ENCODE results near the gene AIM2. TPM values are rescaled to one million over a fixed set of nuclear protein-coding genes. Genes with fewer than 3 reads are reported as not detected.
"Not testable (repeated sequence)": the region's sequence is repeated elsewhere in the genome, so short reads cannot be mapped to it uniquely, and the experiment has no call there.

Gene AIM2
- total RNA-seq, 1 experiment from 2014 or later: 1.1 TPM

DNA sequence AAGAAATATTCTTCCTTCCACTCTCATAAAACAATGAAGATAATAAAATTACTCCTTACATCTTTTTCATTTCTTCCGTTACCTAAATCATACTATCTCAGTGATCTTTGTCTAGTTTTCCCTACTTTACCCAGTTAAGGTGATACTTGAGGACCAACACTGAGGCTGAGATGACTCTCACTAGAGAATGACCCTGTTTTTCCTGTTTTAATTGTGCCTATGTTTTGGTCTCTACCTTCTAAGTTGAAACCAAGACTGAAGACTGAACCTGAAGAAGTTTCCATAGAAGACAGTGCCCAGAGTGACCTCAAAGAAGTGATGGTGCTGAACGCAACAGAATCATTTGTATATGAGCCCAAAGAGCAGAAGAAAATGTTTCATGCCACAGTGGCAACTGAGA lies 25.1 kb downstream of the AIM2 start:
- no peak overlapping the region for H4K5ac ChIP-seq (ENCODE audit: insufficient read length, low read depth, low read length)
- no peaks in the 10 kb centered on the region for H4K20me1 ChIP-seq (ENCODE audit: control insufficient read depth, insufficient read depth, insufficient read length)
- H3K9me3 ChIP-seq (ENCODE audit: control insufficient read depth, low read depth, low read length): no peaks in the 10 kb centered on the region
- Mint-ChIP-seq H3K27ac (no peak overlapping the region), H3K27me3 (ENCODE audit: low read depth) (no peaks in the 10 kb centered on the region), H3K4me3 (no peak overlapping the region), H3K9me3 (no peaks in the 10 kb centered on the region), H3K36me3 (ENCODE audit: insufficient read depth in 1 of 3, low read depth in 3 of 3) (peaks cover 0 to 2% (median 0%) of the 10 kb centered on the region in 3 experiments; a peak in 2 of 7 replicates), H3K4me1 (peaks cover 8 to 12% of the 10 kb centered on the region in 2 experiments)
- no peak overlapping the region for H3K4me2 ChIP-seq (ENCODE audit: insufficient read depth, insufficient read length, low read length)
- no peak overlapping the region for H3K27ac ChIP-seq (ENCODE audit: insufficient read length, low read depth, low read length)
- H3K18ac ChIP-seq (ENCODE audit: insufficient read length, low read depth, low read length): no peak overlapping the region
- no peak overlapping the region for H2BK12ac ChIP-seq (ENCODE audit: insufficient read length, low read depth, low read length)
- DNase-seq: no peak
- H2BK120ac ChIP-seq (ENCODE audit: low read depth, low read length, poor library complexity, severe bottlenecking): no peak overlapping the region
- H3K23me2 ChIP-seq (ENCODE audit: insufficient read length, low read depth, low read length, poor library complexity, severe bottlenecking): no peaks in the 10 kb centered on the region
- H3T11ph ChIP-seq (ENCODE audit: low read length): no peak overlapping the region
- no peaks in the 10 kb centered on the region for H3K79me1 ChIP-seq (ENCODE audit: insufficient read depth, low read depth, low read length, poor library complexity, severe bottlenecking)
- H2AFZ ChIP-seq (ENCODE audit: low read length): no peak overlapping the region
- no peak overlapping the region for H2AK5ac ChIP-seq (ENCODE audit: insufficient read length, low read length)
- TF ChIP-seq CTCF (conservative IDR thresholded peaks at IDR 0.05): no peak
- no peak overlapping the region for H2BK5ac ChIP-seq (ENCODE audit: insufficient read length, low read length)
- no peak overlapping the region for H2BK20ac ChIP-seq (ENCODE audit: low read depth, low read length, poor library complexity, severe bottlenecking)
- H3K4me1 ChIP-seq (ENCODE audit: insufficient read depth, low read length): no peaks in the 10 kb centered on the region
- no peak overlapping the region for H3K4ac ChIP-seq (ENCODE audit: low read depth, low read length)
- no peak overlapping the region for H4K91ac ChIP-seq (ENCODE audit: insufficient read length, low read depth, low read length)
- H3K27me3 ChIP-seq (ENCODE audit: insufficient read depth, low read length): no peaks in the 10 kb centered on the region
- H3K23ac ChIP-seq (ENCODE audit: insufficient read length, low read depth, low read length): no peak overlapping the region
- H3K56ac ChIP-seq (ENCODE audit: insufficient read length, low read depth, low read length): no peak overlapping the region
- 100% methylated on average over 1 of the region's 2 CpGs for WGBS (ENCODE audit: extremely low coverage, insufficient read length, low lambda C conversion rate)
- H2BK15ac ChIP-seq (ENCODE audit: low read depth, low read length): no peak overlapping the region
- H3K9ac ChIP-seq (ENCODE audit: extremely low read depth, insufficient read length, low read length): no peak overlapping the region
- no peaks in the 10 kb centered on the region for H3K79me2 ChIP-seq (ENCODE audit: insufficient read depth, low read length)
- H4K8ac ChIP-seq (replicated peaks; ENCODE audit: insufficient read length, low read depth, low read length): no peak overlapping the region
- H3K14ac ChIP-seq (ENCODE audit: insufficient read depth, low read length): no peak overlapping the region

DNA sequence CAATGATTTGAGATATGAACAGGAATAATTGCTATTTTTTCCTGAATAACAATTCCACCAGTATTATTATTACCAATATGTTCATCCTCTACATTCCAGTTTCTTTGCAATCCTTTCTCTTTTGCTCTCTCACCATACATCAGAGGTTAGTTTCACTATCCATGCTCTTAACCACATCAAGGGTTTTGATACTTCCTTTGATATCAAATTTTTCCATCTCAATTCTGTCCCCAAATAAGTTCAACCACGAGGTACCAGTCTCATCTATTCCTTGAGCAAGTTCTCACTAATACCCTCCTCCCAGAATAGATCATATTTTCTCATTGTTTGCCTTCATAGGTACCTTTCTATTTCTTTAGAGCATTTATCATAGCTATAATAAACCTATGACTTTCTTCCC lies 30.1 kb downstream of the AIM2 start:
- not testable (repeated sequence) for H4K5ac ChIP-seq (ENCODE audit: insufficient read length, low read depth, low read length); H2BK15ac ChIP-seq (ENCODE audit: low read depth, low read length); H3K27me3 ChIP-seq (ENCODE audit: insufficient read depth, low read length); H3K79me1 ChIP-seq (ENCODE audit: insufficient read depth, low read depth, low read length, poor library complexity, severe bottlenecking); H2BK20ac ChIP-seq (ENCODE audit: low read depth, low read length, poor library complexity, severe bottlenecking); H3K4me2 ChIP-seq (ENCODE audit: insufficient read depth, insufficient read length, low read length); H2BK120ac ChIP-seq (ENCODE audit: low read depth, low read length, poor library complexity, severe bottlenecking); H4K8ac ChIP-seq (replicated peaks; ENCODE audit: insufficient read length, low read depth, low read length); H3T11ph ChIP-seq (ENCODE audit: low read length); H3K18ac ChIP-seq (ENCODE audit: insufficient read length, low read depth, low read length); H3K36me3 Mint-ChIP-seq (ENCODE audit: insufficient read depth in 1 of 3, low read depth in 3 of 3); H3K14ac ChIP-seq (ENCODE audit: insufficient read depth, low read length); H3K27me3 Mint-ChIP-seq (ENCODE audit: low read depth); H3K4me1 ChIP-seq (ENCODE audit: insufficient read depth, low read length); H3K56ac ChIP-seq (ENCODE audit: insufficient read length, low read depth, low read length); H3K23me2 ChIP-seq (ENCODE audit: insufficient read length, low read depth, low read length, poor library complexity, severe bottlenecking); DNase-seq; H2AK5ac ChIP-seq (ENCODE audit: insufficient read length, low read length); H2BK12ac ChIP-seq (ENCODE audit: insufficient read length, low read depth, low read length); H3K27ac ChIP-seq (ENCODE audit: insufficient read length, low read depth, low read length); H4K91ac ChIP-seq (ENCODE audit: insufficient read length, low read depth, low read length); H3K9ac ChIP-seq (ENCODE audit: extremely low read depth, insufficient read length, low read length); H3K4ac ChIP-seq (ENCODE audit: low read depth, low read length); H2BK5ac ChIP-seq (ENCODE audit: insufficient read length, low read length); H3K27ac Mint-ChIP-seq; H3K9me3 Mint-ChIP-seq; H3K9me3 ChIP-seq (ENCODE audit: control insufficient read depth, low read depth, low read length); H3K23ac ChIP-seq (ENCODE audit: insufficient read length, low read depth, low read length); H4K20me1 ChIP-seq (ENCODE audit: control insufficient read depth, insufficient read depth, insufficient read length); H3K79me2 ChIP-seq (ENCODE audit: insufficient read depth, low read length); H3K4me3 Mint-ChIP-seq; H3K4me1 Mint-ChIP-seq; H2AFZ ChIP-seq (ENCODE audit: low read length)
- no CpG with 5 or more reads among the region's 1 CpG for WGBS (ENCODE audit: extremely low coverage, insufficient read length, low lambda C conversion rate)

Data from H9 (cell line).